ENCODE measurements around the gene CIC. TPM values are rescaled to one million over a fixed set of nuclear protein-coding genes. Genes with fewer than 3 reads are reported as not detected.

Gene CIC
- total RNA-seq, 3 donors from 2014 or later = 20.2 to 25.6 (median 24.9) TPM

DNA sequence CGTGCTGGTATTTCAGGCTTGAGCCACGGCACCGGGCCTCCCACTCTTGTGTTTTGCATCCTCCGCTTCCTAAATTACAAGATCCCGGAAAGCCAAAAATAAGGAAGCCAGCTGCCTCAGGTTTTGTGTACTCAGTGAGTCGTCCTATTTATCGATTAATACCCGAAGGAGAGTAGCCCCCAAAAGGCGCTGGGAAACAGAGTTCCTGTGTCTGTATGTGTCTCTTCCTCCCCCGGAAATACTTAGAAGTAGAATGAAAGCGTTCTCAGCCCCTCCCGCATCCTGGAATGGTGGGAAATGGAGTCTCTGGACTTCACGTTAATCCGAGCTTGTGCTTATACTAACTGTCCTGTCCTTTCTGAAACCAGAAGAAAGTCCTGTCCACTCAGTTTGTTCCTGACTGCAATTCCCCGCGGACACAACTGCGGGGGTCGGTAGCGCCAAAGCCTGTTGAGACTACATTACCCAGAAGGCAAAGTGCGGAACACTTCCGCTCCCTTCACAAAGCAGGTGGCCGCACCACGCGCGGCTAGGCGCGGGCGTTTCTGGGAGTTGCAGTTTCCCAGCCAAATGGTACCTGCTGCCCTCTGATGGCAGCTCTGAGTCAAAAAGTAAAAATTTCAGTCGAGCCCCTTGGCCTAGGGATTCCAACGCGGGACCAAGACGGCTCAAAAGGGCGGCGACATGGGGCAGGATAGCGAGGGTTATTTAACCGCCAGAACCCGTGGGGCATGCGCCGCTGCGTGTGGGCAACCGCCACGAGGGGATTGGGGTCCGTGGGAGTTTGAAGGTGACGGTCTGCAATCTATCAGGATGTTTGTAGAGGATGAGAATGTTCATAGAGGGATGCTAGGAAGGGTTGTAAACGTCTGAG lies 24.5 kb upstream of the CIC start:
- Histone ChIP-seq H3K9me3 (no peaks in the 10 kb centered on the region), H3K4me1 (peaks cover 2 to 9% of the 10 kb centered on the region in 2 donors), H3K27ac (peak overlapping the region; percentile 97 to 100), H3K36me3 (no peaks in the 10 kb centered on the region), H3K27me3 (no peaks in the 10 kb centered on the region), H3K4me3 (peak overlapping the region; percentile 88 to 92 (median 89))
- peak; percentile 73 for TF ChIP-seq POLR2A (IDR thresholded peaks at IDR 0.05)
- TF ChIP-seq, protein P1, sequence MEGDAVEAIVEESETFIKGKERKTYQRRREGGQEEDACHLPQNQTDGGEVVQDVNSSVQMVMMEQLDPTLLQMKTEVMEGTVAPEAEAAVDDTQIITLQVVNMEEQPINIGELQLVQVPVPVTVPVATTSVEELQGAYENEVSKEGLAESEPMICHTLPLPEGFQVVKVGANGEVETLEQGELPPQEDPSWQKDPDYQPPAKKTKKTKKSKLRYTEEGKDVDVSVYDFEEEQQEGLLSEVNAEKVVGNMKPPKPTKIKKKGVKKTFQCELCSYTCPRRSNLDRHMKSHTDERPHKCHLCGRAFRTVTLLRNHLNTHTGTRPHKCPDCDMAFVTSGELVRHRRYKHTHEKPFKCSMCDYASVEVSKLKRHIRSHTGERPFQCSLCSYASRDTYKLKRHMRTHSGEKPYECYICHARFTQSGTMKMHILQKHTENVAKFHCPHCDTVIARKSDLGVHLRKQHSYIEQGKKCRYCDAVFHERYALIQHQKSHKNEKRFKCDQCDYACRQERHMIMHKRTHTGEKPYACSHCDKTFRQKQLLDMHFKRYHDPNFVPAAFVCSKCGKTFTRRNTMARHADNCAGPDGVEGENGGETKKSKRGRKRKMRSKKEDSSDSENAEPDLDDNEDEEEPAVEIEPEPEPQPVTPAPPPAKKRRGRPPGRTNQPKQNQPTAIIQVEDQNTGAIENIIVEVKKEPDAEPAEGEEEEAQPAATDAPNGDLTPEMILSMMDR (IDR thresholded peaks at IDR 0.05) = peak; percentile 48 to 60 (median 52)
- peak; percentile 85 to 90 (median 89) for TF ChIP-seq POLR2AphosphoS5 (IDR thresholded peaks at IDR 0.05)
- DNase-seq (ENCODE audit: low spot score in 2 of 2) = peak; percentile 92 to 93
- intact Hi-C loops (cut with DNase I; ENCODE audit: low total_unique reads) = no loop called here

DNA sequence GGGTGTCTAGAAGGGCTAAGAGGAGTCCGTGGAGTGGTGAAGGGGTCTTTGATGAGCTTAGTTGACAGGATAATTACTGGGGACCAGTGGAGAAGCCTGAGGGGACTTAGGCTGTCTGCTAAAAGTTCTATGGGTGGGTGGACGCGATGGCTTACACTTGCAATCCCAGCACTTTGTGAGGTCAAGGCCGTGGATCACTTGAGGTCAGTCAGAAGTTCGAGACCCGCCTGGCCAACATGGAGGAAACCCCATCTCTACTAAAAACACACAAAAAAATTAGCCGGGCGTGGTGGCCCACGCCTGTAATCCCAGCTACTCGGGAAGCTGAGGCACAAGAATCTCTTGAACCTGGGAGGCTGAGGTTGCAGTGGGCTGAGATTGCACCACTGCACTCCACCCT lies 23.8 kb upstream of the CIC start:
- H3K36me3 ChIP-seq = no peaks in the 10 kb centered on the region
- peak overlapping the region; percentile 97 to 100 for H3K27ac ChIP-seq
- TF ChIP-seq POLR2AphosphoS5 (IDR thresholded peaks at IDR 0.05) = no peak
- TF ChIP-seq POLR2A (IDR thresholded peaks at IDR 0.05) = no peak
- TF ChIP-seq, protein P1 (IDR thresholded peaks at IDR 0.05) = no peak
- no peaks in the 10 kb centered on the region for H3K9me3 ChIP-seq
- peaks cover 4 to 9% of the 10 kb centered on the region in 2 donors for H3K4me1 ChIP-seq
- intact Hi-C loops (cut with DNase I; ENCODE audit: low total_unique reads) = no loop called here
- H3K4me3 ChIP-seq = peak overlapping the region in 1 of 3 donors; percentile 92
- no peaks in the 10 kb centered on the region for H3K27me3 ChIP-seq
- no peak for DNase-seq (ENCODE audit: low spot score in 2 of 2)

DNA sequence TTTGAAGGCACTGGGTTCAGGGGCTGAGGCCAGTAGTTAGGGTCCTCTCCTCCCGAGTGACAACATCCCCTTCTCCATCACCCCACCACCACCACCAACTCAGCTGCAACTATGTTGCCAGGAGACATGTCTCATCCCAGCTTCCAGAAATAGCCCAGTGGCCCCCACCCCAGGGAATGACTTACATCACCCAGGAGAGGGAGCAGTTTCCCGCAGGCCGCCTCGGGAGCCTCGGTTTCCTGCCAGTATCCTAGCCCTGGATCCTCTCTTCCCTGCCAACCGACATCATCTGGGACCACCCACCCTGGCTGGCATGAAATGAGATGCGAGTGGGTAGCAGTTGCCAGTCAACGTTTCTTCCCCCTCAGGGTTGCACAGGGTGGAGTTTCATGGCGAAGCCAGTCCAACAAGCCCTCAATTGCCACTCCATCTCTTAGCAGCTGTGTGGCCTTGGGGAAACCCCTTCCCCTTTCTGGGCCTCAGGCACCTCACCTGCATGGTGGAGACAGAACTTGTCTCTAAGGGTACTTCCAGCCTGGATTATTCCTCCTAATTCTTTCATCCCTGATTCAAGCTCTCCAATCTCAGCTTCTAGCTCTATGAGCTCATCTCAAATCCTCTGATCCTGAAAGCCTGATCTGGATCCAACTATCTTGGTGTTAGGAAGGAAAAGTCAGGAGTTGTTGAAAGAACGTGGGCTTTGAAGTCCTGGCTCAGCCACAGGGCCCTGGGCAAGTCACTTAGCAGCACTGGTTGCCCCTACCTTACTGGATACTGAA lies 22.7 kb upstream of the CIC start:
- Histone ChIP-seq H3K36me3 (no peaks in the 10 kb centered on the region), H3K4me1 (peaks cover 5 to 12% of the 10 kb centered on the region in 2 donors), H3K4me3 (no peak overlapping the region), H3K27ac (peak overlapping the region; percentile 100), H3K27me3 (no peaks in the 10 kb centered on the region), H3K9me3 (no peaks in the 10 kb centered on the region)
- intact Hi-C loops (cut with DNase I; ENCODE audit: low total_unique reads) = no loop called here
- peak; percentile 75 to 79 for DNase-seq (ENCODE audit: low spot score in 2 of 2)
- TF ChIP-seq POLR2AphosphoS5 (IDR thresholded peaks at IDR 0.05) (peak; percentile 41 to 60 (median 50)), POLR2A (IDR thresholded peaks at IDR 0.05) (no peak)
- TF ChIP-seq, protein P1 (IDR thresholded peaks at IDR 0.05) = peak; percentile 28 to 57 (median 47)

DNA sequence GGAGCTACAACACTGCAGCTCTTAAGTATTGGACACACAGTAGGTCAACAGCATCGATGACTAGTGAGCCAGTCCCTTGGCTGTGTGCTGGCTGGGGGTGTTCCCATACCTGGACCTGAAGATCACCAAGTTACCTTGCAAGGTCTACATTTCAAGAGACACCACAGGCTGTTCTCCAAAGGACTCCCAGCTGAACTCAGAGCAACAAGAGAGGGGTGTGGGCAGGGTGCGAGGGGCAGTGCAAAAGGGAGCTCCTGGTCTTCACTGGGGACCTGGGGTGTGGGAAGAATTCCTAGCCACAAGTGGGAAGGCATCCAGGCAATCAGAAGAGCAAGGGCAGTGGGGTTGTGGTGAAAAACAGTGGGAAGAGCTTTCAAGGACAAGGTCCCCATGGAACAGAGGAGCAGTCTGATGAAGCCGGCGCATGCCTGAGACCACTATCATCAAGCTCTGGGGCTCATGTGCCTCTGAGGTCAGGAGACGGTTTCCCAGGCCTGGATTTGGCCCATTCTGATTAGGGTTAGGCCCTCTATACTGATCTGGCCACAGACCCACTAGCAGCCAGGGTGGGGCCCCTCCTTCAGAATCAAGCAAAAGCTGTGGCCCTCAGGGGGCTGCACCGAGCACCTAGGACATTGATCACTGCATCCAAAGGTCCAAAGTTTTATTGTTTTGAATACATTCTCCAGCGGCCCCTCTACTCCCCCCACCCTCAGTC lies 22.0 kb upstream of the CIC start:
- no peaks in the 10 kb centered on the region for H3K9me3 ChIP-seq
- intact Hi-C loops (cut with DNase I; ENCODE audit: low total_unique reads) = no loop called here
- no peak for DNase-seq (ENCODE audit: low spot score in 2 of 2)
- peak overlapping the region; percentile 100 for H3K27ac ChIP-seq
- H3K4me3 ChIP-seq = no peak overlapping the region
- H3K36me3 ChIP-seq = no peaks in the 10 kb centered on the region
- H3K27me3 ChIP-seq = no peaks in the 10 kb centered on the region
- peaks cover 7 to 19% of the 10 kb centered on the region in 2 donors for H3K4me1 ChIP-seq
- TF ChIP-seq POLR2A (IDR thresholded peaks at IDR 0.05) (no peak), POLR2AphosphoS5 (IDR thresholded peaks at IDR 0.05) (no peak)
- TF ChIP-seq, protein P1 (IDR thresholded peaks at IDR 0.05) = no peak
